Measurements from ENCODE around the gene MEI4.

GRCh38 chr6:77815531-77815930 is 162.7 kb downstream of the MEI4 start:
- no peak for TF ChIP-seq POLR2A (IDR thresholded peaks at IDR 0.05; ENCODE audit: low read length)
- TF ChIP-seq GATA1 (IDR thresholded peaks at IDR 0.05; ENCODE audit: low read depth, low read length), result no peak

All from erythroblast (primary cell).